ENCODE measurements around the gene ATXN10.

Gene ATXN10

GRCh38 chr22:45846952-45847351 is 175.3 kb downstream of the ATXN10 start:
- no peaks in the 10 kb centered on the region for H3K9me3 ChIP-seq (ENCODE audit: control insufficient read depth in 1 of 2, low read length in 2 of 2)
- H3K4me3 ChIP-seq (ENCODE audit: low read depth in 1 of 2, low read length in 2 of 2): no peak overlapping the region
- H3K27me3 ChIP-seq (ENCODE audit: low read depth, low read length): no peaks in the 10 kb centered on the region
- H3K36me3 ChIP-seq (ENCODE audit: control insufficient read depth in 1 of 2, insufficient read depth in 2 of 2, low read length in 2 of 2): peaks cover 14 to 46% of the 10 kb centered on the region in 2 donors
- H3K4me1 ChIP-seq (ENCODE audit: control insufficient read depth in 1 of 2, insufficient read depth in 2 of 2, low read length in 2 of 2): no peaks in the 10 kb centered on the region
- no peak overlapping the region for H3K27ac ChIP-seq (ENCODE audit: low read length)

- H3K27me3 ChIP-seq (ENCODE audit: low read depth, low read length): no peaks in the 10 kb centered on the region
- no peaks in the 10 kb centered on the region for H3K4me1 ChIP-seq (ENCODE audit: control insufficient read depth in 1 of 2, insufficient read depth in 2 of 2, low read length in 2 of 2)
- no peak overlapping the region for H3K27ac ChIP-seq (ENCODE audit: low read length)
- peaks cover 3 to 7% of the 10 kb centered on the region in 2 donors for H3K9me3 ChIP-seq (ENCODE audit: control insufficient read depth in 1 of 2, low read length in 2 of 2)
- peaks cover 21 to 57% of the 10 kb centered on the region in 2 donors for H3K36me3 ChIP-seq (ENCODE audit: control insufficient read depth in 1 of 2, insufficient read depth in 2 of 2, low read length in 2 of 2)
- H3K4me3 ChIP-seq (ENCODE audit: low read depth in 1 of 2, low read length in 2 of 2): no peak overlapping the region
Observed at GRCh38 chr22:45848904-45849303, 177.3 kb downstream of the ATXN10 start.

- Histone ChIP-seq H3K4me1 (ENCODE audit: control insufficient read depth in 1 of 2, insufficient read depth in 2 of 2, low read length in 2 of 2) (no peaks in the 10 kb centered on the region), H3K4me3 (ENCODE audit: low read depth in 1 of 2, low read length in 2 of 2) (no peak overlapping the region), H3K27me3 (ENCODE audit: low read depth, low read length) (no peaks in the 10 kb centered on the region), H3K36me3 (ENCODE audit: control insufficient read depth in 1 of 2, insufficient read depth in 2 of 2, low read length in 2 of 2) (peaks cover 16 to 51% of the 10 kb centered on the region in 2 donors), H3K9me3 (ENCODE audit: control insufficient read depth in 1 of 2, low read length in 2 of 2) (peaks cover 3 to 7% of the 10 kb centered on the region in 2 donors), H3K27ac (ENCODE audit: low read length) (no peak overlapping the region)
Observed at GRCh38 chr22:45852826-45853225, 181.2 kb downstream of the ATXN10 start.

- Histone ChIP-seq H3K4me1 (ENCODE audit: control insufficient read depth in 1 of 2, insufficient read depth in 2 of 2, low read length in 2 of 2) (no peaks in the 10 kb centered on the region), H3K36me3 (ENCODE audit: control insufficient read depth in 1 of 2, insufficient read depth in 2 of 2, low read length in 2 of 2) (peaks cover 16 to 53% of the 10 kb centered on the region in 2 donors)
Observed at GRCh38 chr22:45855961-45856360, 184.3 kb downstream of the ATXN10 start.

GRCh38 chr22:45857519-45857918 is 185.9 kb downstream of the ATXN10 start:
- H3K36me3 ChIP-seq (ENCODE audit: control insufficient read depth in 1 of 2, insufficient read depth in 2 of 2, low read length in 2 of 2): peaks cover 3 to 39% of the 10 kb centered on the region in 2 donors
- H3K4me3 ChIP-seq (ENCODE audit: low read depth in 1 of 2, low read length in 2 of 2): no peak overlapping the region
- H3K4me1 ChIP-seq (ENCODE audit: control insufficient read depth in 1 of 2, insufficient read depth in 2 of 2, low read length in 2 of 2): no peaks in the 10 kb centered on the region
- no peak overlapping the region for H3K27ac ChIP-seq (ENCODE audit: low read length)
- peaks cover 3 to 5% of the 10 kb centered on the region in 2 donors for H3K9me3 ChIP-seq (ENCODE audit: control insufficient read depth in 1 of 2, low read length in 2 of 2)
- no peaks in the 10 kb centered on the region for H3K27me3 ChIP-seq (ENCODE audit: low read depth, low read length)

More at GRCh38 chr22:45855961-45856360, 184.3 kb downstream of the ATXN10 start:
- Histone ChIP-seq H3K27ac (ENCODE audit: low read length) (no peak overlapping the region), H3K9me3 (ENCODE audit: control insufficient read depth in 1 of 2, low read length in 2 of 2) (peaks cover 3 to 7% of the 10 kb centered on the region in 2 donors), H3K27me3 (ENCODE audit: low read depth, low read length) (no peaks in the 10 kb centered on the region), H3K4me3 (ENCODE audit: low read depth in 1 of 2, low read length in 2 of 2) (no peak overlapping the region)

GRCh38 chr22:45859231-45860161 is 187.9 kb downstream of the ATXN10 start:
- no peak overlapping the region for H3K27ac ChIP-seq (ENCODE audit: low read length)
- H3K4me3 ChIP-seq (ENCODE audit: low read depth in 1 of 2, low read length in 2 of 2): no peak overlapping the region
- H3K36me3 ChIP-seq (ENCODE audit: control insufficient read depth in 1 of 2, insufficient read depth in 2 of 2, low read length in 2 of 2): peaks cover 0 to 30% of the 10 kb centered on the region in 2 donors
- H3K9me3 ChIP-seq (ENCODE audit: control insufficient read depth in 1 of 2, low read length in 2 of 2): no peaks in the 10 kb centered on the region
- no peaks in the 10 kb centered on the region for H3K27me3 ChIP-seq (ENCODE audit: low read depth, low read length)
- H3K4me1 ChIP-seq (ENCODE audit: control insufficient read depth in 1 of 2, insufficient read depth in 2 of 2, low read length in 2 of 2): peaks cover 0 to 7% of the 10 kb centered on the region in 2 donors

DNA sequence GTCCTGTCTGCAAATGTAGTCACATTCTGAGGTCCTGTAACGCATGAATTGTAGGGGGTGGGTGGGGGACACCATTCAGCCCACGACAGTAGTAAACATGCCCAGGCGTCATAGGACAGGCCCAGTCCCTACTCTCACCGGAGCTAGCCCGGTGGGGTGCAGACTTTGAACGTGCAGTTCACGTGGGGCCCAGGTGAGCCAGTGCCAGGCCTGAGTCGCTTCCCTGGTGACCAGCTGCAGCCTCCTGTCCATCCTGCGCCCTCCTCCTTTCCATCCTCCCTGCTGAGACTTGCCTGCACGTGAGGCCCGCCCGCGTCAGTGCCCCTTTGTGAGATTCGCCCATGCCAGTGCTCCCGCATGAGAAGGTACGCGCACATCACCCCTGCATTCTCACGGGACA is 188.6 kb downstream of the ATXN10 start:
- H3K9me3 ChIP-seq (ENCODE audit: control insufficient read depth in 1 of 2, low read length in 2 of 2): no peaks in the 10 kb centered on the region
- peaks cover 0 to 8% of the 10 kb centered on the region in 2 donors for H3K4me1 ChIP-seq (ENCODE audit: control insufficient read depth in 1 of 2, insufficient read depth in 2 of 2, low read length in 2 of 2)
- H3K36me3 ChIP-seq (ENCODE audit: control insufficient read depth in 1 of 2, insufficient read depth in 2 of 2, low read length in 2 of 2): peaks cover 0 to 27% of the 10 kb centered on the region in 2 donors
- H3K4me3 ChIP-seq (ENCODE audit: low read depth in 1 of 2, low read length in 2 of 2): no peak overlapping the region
- no peak overlapping the region for H3K27ac ChIP-seq (ENCODE audit: low read length)
- no peaks in the 10 kb centered on the region for H3K27me3 ChIP-seq (ENCODE audit: low read depth, low read length)

DNA sequence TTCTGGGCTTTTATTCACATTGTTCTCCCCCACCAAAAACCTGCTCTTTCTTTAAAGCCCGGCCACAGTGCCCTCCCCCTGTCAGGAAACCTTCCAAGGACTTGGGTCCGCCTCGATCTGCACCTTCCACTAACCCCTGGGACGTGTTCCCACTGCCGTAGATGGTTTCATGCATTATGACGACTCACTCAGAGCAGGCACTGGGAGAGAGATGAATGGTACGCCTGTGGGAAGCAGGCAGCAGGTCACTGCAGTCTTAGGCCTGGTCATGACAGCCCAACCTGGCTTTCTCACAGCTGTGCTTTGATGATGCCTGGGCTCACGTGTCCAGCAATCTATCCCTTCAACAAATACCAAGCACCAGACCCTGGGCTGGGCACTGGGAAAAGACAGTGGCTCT is 189.6 kb downstream of the ATXN10 start:
- no peak overlapping the region for H3K27ac ChIP-seq (ENCODE audit: low read length)
- H3K27me3 ChIP-seq (ENCODE audit: low read depth, low read length): no peaks in the 10 kb centered on the region
- H3K36me3 ChIP-seq (ENCODE audit: control insufficient read depth in 1 of 2, insufficient read depth in 2 of 2, low read length in 2 of 2): peaks cover 0 to 23% of the 10 kb centered on the region in 2 donors
- peaks cover 0 to 10% of the 10 kb centered on the region in 2 donors for H3K4me1 ChIP-seq (ENCODE audit: control insufficient read depth in 1 of 2, insufficient read depth in 2 of 2, low read length in 2 of 2)
- no peak overlapping the region for H3K4me3 ChIP-seq (ENCODE audit: low read depth in 1 of 2, low read length in 2 of 2)
- H3K9me3 ChIP-seq (ENCODE audit: control insufficient read depth in 1 of 2, low read length in 2 of 2): no peaks in the 10 kb centered on the region

DNA sequence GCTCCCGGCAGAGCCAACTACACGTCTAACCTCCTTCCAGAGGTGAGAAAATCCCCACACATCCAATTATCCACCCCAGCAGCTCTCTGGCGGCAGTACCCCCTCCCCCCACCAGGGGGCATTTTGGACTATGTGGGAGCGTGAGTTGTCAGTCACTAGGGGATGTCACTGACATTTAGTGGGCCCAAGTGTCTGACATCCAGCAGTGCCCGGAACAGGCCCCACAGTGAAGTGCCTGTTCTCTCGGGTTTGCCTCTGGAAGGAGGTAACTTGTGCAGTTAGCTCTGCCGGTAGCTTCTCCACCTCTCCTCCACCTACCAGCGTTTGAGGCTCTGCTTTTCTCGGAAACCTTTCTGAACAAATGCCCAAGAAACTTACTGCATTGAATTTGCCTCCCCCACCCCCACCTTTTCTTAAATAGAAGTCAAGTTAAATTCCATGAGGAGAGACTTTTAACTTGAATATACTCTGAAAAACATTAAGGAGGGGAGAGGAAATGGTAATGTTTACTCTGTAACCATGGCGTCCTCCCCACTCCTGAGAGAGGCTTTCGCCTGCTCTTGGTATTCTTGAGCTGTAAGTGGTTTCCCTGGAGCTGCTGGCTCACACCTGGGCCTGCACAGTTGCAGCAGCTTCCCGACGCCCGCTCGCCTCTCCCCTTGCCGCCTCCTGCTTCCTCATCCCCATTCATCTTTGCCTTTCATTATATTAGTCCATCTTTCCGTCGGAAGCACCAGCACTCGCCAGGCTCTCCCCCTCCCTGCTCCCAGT is 192.5 kb downstream of the ATXN10 start:
- Histone ChIP-seq H3K36me3 (ENCODE audit: control insufficient read depth in 1 of 2, insufficient read depth in 2 of 2, low read length in 2 of 2) (peaks cover 0 to 9% of the 10 kb centered on the region in 2 donors), H3K9me3 (ENCODE audit: control insufficient read depth in 1 of 2, low read length in 2 of 2) (no peaks in the 10 kb centered on the region), H3K4me3 (ENCODE audit: low read depth in 1 of 2, low read length in 2 of 2) (no peak overlapping the region), H3K27me3 (ENCODE audit: low read depth, low read length) (peaks cover 3% of the 10 kb centered on the region), H3K4me1 (ENCODE audit: control insufficient read depth in 1 of 2, insufficient read depth in 2 of 2, low read length in 2 of 2) (peaks cover 0 to 29% of the 10 kb centered on the region in 2 donors), H3K27ac (ENCODE audit: low read length) (no peak overlapping the region)

- peaks cover 0 to 29% of the 10 kb centered on the region in 2 donors for H3K4me1 ChIP-seq (ENCODE audit: control insufficient read depth in 1 of 2, insufficient read depth in 2 of 2, low read length in 2 of 2)
- H3K27ac ChIP-seq (ENCODE audit: low read length): no peak overlapping the region
- H3K36me3 ChIP-seq (ENCODE audit: control insufficient read depth in 1 of 2, insufficient read depth in 2 of 2, low read length in 2 of 2): peaks cover 0 to 3% of the 10 kb centered on the region in 2 donors
- no peak overlapping the region for H3K4me3 ChIP-seq (ENCODE audit: low read depth in 1 of 2, low read length in 2 of 2)
- no peaks in the 10 kb centered on the region for H3K9me3 ChIP-seq (ENCODE audit: control insufficient read depth in 1 of 2, low read length in 2 of 2)
- H3K27me3 ChIP-seq (ENCODE audit: low read depth, low read length): peaks cover 10% of the 10 kb centered on the region
Observed at GRCh38 chr22:45864959-45865476, 193.4 kb downstream of the ATXN10 start.

DNA sequence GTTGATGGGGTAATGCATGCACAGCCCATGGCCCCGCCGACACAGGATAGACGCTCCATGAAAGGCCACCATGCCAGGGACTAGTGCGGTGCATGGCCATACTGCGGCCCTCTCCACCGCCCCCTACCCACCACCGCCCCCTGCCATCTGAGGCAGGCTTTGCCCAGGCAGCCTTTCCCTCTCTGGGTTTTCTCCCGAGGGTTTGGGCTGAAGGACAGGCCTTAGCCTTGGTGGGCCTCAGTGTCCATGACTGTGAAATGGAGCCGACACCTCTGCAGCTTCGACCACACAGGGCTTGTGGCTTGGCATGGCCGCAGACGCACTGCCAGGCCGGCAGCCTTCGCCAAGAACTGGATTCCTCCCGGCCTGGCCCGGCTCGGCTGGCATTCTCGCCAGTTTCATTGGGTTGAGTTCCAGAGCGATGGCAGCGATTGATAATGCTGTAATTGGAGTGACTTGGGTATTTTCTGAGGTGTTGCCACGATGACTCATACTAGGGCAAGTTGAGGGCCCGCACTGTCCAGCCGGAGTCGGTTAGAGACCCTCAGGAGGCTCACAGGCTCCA is 194.0 kb downstream of the ATXN10 start:
- H3K27me3 ChIP-seq (ENCODE audit: low read depth, low read length): peaks cover 10% of the 10 kb centered on the region
- H3K4me1 ChIP-seq (ENCODE audit: control insufficient read depth in 1 of 2, insufficient read depth in 2 of 2, low read length in 2 of 2): peaks cover 0 to 29% of the 10 kb centered on the region in 2 donors
- H3K4me3 ChIP-seq (ENCODE audit: low read depth in 1 of 2, low read length in 2 of 2): no peak overlapping the region
- H3K27ac ChIP-seq (ENCODE audit: low read length): no peak overlapping the region
- H3K36me3 ChIP-seq (ENCODE audit: control insufficient read depth in 1 of 2, insufficient read depth in 2 of 2, low read length in 2 of 2): peaks cover 0 to 3% of the 10 kb centered on the region in 2 donors
- H3K9me3 ChIP-seq (ENCODE audit: control insufficient read depth in 1 of 2, low read length in 2 of 2): no peaks in the 10 kb centered on the region

Data from muscle layer of duodenum (tissue), 2 donors.